GM12874 (cell line): ENCODE results near the gene MTERF1.

Experiments
- TF ChIP-seq, protein P1 (sequence below): IDR thresholded peaks from 2 replicates; pipeline ENCODE4 v1.5.1; 2011; ENCODE audit warnings: low read depth, mild to moderate bottlenecking, control low read depth, low read length, moderate library complexity; ENCODE audit not compliant: insufficient read depth

Gene MTERF1

DNA sequence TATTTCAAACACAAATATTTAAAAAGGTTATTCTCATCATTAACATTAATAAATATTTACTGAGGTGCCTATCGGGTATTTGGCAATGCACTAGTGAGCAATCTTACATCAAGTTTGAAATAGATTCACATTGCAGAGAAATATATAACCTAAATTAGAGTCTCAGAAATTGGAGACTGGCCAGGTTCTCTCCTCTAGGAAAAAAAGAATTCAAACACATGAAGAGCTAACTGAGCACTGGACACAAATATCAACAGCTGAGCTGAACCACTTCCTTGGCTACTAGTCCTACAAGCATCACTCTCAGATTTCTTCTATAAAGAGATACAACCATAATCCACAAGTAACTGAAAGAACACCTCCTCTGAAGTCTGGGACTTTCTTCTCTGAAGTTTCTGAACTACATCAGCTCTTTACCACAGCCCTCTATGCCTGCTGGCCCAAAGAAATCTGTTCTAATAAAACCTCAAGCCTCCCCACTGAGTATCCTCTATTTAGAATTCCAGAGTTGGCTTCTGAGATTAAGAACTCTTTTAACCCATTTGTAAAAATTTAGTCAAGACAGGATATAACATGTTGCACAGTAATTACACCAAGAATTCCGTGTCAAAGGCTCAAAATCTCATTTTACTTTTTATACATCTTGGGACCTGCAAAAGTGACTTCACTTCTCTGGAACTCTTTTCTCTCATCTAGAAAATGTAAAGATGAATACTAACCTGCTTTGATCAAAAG lies 45.2 kb downstream of the MTERF1 start:
- TF ChIP-seq, protein P1, sequence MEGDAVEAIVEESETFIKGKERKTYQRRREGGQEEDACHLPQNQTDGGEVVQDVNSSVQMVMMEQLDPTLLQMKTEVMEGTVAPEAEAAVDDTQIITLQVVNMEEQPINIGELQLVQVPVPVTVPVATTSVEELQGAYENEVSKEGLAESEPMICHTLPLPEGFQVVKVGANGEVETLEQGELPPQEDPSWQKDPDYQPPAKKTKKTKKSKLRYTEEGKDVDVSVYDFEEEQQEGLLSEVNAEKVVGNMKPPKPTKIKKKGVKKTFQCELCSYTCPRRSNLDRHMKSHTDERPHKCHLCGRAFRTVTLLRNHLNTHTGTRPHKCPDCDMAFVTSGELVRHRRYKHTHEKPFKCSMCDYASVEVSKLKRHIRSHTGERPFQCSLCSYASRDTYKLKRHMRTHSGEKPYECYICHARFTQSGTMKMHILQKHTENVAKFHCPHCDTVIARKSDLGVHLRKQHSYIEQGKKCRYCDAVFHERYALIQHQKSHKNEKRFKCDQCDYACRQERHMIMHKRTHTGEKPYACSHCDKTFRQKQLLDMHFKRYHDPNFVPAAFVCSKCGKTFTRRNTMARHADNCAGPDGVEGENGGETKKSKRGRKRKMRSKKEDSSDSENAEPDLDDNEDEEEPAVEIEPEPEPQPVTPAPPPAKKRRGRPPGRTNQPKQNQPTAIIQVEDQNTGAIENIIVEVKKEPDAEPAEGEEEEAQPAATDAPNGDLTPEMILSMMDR, result no peak

DNA sequence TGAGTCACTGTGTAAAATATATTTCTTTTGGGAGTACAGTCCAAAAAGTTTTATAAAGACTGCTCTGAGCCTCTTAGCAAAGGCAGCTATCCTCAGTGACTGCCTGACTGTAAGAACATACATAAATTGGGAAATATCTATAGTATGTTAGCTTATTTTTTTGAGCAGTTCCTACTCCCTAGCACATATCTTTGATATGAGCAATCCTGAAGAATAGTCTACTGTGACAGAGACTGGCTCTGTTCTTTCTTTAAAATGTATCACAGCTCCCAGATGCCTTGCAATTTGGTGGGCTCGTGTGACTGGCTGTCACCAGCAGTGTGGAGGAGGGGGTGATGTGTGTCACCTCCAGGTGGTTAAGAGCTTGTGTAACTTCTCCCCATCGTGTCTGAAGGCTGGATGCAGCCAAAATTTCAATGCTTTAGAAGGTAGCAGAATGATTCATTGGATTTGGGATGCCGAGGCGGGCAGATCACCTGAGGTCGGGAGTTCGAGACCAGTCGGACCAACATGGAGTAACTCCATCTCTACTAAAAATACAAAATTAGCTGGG lies 47.9 kb downstream of the MTERF1 start:
- TF ChIP-seq, protein P1, result no peak

DNA sequence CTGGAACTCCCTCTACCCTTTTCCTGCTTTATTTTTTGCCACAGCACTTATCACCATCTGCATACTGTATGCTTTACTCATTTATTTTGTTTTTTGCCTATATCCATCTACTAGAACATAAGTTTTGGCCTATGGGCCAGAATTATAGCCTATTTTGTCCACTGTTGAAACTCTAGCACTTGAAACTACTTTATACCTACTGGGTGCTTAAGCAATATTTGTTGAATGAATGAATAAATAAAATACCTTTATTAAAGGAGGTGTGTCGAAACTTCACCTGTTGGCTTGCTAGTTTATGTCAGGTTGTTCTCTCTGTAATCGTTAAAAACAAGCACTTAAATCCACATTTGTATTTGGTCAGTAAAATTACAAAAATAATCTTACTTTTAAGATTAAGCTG lies 53.3 kb downstream of the MTERF1 start:
- TF ChIP-seq, protein P1, result no peak

DNA sequence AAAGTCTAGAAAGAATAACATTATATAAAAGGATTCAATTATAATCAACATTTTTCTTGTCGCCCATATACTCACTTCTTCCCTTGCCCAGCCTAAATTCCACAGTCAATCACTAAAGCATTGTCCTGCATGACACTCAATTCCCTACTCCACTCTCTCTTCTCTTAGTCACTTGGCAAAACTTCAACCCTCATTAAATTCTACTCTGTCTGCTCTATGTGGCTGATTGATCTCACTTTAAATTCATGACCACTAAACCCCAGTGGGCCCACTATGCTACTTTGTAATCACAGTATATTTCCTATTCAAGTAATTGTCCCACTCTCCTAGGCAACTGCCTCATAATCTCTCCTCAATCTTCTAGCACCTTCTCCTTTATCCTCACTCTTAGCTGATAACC lies 54.1 kb downstream of the MTERF1 start:
- TF ChIP-seq, protein P1, result no peak

DNA sequence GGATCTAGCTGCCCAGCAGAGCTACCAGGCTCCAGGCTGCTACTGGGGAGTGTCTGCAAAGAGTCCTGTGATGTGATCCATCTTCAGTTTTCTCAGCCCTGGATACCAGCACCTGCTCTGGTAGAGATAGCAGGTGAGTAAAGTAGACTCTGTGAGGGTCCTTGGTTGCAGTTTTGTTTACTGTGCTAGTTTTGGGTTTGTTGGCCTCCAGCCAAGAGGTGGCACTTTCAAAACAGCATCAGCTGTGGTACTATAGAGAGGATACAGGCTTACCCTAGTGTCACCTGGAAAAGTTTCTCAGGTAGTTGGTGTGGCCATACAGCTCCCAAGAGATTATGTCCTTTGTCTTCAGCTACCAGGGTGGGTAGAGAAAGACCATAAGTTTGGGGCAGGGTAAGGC lies 56.3 kb downstream of the MTERF1 start:
- TF ChIP-seq, protein P1, result no peak
